ENCODE data around the gene TNFRSF18.

Gene TNFRSF18

DNA sequence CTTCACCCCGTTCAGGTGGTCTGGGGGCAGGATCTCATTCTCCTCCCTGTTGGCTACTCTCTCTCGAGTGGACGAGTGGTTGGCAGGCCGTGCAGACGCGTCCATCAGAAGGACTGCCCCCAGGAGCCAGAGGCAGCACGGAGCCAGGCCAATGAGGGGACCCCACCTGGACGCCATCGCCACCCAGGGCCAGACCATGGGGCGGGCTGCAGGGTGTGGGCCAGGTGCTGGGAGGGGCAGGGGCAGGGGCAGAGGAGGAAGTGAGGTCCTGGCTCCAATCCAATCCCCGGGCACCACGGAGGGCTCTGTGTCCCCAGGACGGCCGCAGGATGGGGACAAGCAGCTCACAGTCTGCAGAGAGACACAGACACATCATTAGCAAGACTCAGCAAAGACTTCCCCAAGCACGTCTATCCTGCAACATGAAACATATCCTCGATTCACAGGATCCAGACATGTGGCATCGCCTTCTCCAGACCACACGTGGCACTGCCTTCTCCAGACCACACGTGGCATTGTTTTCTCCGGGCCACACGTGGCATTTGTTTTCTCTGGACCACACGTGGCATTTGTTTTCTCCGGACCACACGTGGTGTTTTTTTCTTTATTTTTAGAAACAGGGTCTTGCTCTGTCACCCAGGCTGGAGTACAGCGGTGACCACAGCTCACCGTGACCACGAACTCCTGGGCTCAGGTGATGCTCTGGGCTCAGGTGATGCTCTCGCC lies 22.4 kb upstream of the TNFRSF18 start:
- no peak for DNase-seq (ENCODE audit: low read depth)

- no peak for DNase-seq (ENCODE audit: low read depth)
Measured at GRCh38 chr1:1228187-1228586, 21.8 kb upstream of the TNFRSF18 start.

DNA sequence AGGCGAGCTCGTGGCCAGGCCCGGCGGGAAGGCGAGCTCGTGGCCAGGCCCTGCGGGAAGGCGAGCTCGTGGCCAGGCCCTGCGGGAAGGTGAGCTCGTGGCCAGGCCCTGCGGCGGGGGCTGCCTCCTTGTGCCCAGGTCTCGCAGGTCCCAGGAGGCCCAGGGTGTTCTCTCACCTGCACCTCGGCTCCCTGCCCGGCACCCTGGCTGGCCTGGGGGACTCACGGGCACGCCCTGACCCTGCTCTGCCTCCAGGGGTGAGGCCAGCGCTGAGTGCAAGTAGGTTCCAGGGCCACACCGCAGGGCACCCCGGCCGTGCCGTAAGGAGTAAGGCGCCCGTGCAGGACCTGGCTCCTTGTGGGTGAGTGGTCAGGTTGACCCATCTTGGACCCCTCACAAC lies 21.0 kb upstream of the TNFRSF18 start:
- no peak for DNase-seq (ENCODE audit: low read depth)

GRCh38 chr1:1226566-1227362 lies 20.4 kb upstream of the TNFRSF18 start:
- no peak for DNase-seq (ENCODE audit: low read depth)

DNA sequence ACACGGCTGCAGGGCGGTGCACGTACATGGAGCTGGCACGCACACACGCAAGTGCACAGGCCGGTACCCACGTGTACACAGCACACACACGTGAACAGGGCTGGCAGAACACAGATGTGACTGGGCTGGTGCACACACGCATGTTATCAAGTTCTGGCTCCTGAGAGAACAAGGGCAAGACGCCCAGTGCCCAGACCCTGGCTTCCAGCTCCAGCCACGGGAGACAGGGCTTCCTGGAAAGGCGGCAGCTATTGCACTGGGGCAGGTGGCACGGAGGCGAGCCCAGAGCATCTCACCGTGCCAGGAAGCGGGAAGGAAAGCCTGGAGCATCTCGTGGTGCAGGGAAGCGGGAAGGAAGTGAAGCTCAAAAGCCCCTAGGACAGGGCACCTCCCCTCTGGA lies 19.5 kb upstream of the TNFRSF18 start:
- DNase-seq (ENCODE audit: low read depth), result no peak

DNA sequence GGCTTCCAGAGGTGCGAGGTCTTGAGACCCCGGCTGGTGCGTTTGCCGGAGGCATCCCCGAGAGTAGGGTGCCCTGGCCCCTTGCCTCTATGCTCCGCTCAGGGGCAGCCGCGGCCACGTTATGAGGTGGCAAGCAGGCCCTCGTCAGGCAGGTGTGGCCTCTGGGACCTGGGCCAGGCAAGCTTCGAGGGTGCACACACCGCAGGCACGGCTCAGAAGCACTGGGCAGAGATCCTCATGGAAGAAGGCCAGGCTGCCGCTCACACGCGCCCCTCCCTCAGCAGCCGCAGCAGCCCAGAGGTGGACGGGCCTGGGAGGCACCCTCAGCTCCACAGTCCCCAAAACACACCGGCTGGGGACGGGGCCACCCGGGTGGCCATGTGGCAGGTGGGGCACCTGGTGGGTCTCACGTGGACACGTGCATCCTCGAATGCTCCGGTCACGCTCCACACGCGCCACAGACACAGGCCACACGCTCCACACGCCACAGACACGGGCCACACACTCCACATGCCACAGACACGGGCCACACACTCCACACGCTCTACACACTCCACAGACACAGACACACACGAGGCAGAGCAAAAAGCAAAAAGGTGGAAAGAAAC lies 18.9 kb upstream of the TNFRSF18 start:
- DNase-seq (ENCODE audit: low read depth), result no peak

DNA sequence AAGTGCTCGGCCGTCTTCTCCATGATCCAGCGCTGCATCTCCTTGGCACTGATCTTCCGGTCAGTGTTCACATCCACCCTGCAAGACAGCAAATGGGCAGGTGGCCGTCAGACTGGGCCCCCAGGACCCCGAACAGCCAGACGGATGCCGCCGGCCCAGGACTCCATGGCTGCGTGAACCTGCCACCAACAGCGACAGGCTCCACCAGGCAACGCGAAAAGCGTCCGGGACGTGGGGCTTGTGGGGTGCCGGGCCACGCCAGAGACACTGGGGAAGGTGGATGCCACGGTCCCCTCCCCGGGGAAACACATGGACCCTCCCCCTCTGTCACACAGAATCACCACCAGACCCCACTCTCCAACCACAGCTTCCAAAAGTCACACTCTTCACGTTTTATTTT lies 17.5 kb upstream of the TNFRSF18 start:
- no peak for DNase-seq (ENCODE audit: low read depth)

DNA sequence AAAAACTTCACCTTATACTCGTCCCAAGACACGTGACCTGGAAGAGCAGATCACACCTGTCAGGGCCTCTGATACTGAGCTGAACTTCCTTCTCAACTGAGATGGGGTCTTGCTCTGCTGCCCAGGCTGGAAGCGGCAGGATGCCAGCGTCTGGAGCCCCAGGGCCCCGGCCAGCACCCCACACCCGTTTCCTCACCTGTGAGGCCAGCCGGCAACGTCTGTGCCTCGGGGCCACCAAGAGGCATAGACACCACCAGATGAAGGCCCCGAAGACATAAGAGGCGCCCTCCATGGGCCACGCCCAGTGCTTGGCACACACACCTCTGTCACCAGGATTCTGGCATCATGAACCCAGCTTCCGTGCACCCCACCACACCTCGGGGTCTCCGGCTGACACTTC lies 16.9 kb upstream of the TNFRSF18 start:
- no peak for DNase-seq (ENCODE audit: low read depth)

GRCh38 chr1:1222575-1223225 lies 16.3 kb upstream of the TNFRSF18 start:
- no peak for DNase-seq (ENCODE audit: low read depth)

- DNase-seq (ENCODE audit: low read depth), result no peak
Measured at GRCh38 chr1:1221887-1222574, 15.6 kb upstream of the TNFRSF18 start.

GRCh38 chr1:1220197-1220596 lies 13.8 kb upstream of the TNFRSF18 start:
- no peak for DNase-seq (ENCODE audit: low read depth)

DNA sequence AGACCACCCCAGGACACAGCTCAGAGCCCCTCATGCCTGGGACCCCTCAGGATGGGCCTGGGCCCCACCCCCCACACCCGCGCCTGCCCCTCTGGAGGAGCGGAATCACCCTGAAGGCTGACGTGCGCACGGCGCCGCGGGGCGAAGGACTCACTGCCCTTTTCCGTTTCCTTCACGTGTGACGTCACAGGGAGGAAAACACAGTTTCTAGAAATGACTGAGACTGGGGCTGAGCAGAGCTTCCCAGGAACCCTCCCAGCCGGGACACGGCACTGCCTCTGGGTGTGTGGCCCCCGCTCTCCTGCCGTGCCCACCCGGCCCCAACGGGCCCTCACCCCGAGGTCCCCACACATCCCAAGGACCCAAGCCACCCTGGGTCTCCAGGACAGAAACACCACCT lies 12.9 kb upstream of the TNFRSF18 start:
- DNase-seq (ENCODE audit: low read depth), result no peak

- DNase-seq (ENCODE audit: low read depth), result no peak
Measured at GRCh38 chr1:1218524-1219200, 12.3 kb upstream of the TNFRSF18 start.

- DNase-seq (ENCODE audit: low read depth), result no peak
Measured at GRCh38 chr1:1217621-1218523, 11.5 kb upstream of the TNFRSF18 start.

DNA sequence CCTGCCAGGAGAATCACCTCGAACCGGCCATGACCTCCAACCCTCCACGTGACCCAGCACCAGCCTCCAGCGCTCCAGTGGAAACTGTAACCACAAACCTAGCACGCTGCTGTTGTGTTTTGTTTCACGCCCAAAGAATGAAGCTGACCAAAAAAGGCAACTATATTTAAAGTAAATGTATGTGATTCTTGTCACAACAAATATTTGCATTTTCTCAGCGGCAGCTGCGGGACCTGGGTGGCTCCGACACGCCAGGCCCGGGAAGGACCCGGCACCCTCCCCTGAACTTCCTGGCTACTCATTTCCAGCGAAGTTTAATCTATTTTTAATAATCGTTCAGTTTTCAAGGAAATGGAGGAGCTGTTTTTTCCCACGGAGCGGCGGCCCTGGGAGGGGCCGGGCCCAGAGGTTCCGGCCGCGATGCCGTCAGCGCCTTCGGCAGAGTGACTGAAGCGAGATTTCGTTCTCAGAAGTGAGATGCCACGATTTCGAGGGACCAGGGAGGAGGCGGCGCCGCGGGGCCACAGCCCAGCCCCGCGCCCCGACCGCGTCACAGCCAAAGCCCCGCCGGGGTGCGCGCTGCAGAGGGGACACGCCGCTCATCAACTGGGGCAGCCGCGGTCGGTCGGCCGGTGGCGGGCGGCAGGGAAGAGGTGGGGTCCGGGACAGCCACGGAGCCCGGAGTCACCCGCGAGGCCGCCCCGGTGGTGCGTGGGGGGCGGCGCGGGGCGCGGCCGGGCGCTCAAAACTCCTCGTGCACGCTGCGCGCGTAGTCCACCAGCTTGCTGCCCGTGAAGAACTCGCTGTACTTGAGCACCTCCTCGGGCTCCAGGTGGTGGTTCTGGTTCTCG lies 10.6 kb upstream of the TNFRSF18 start:
- DNase-seq (ENCODE audit: low read depth), result no peak

GRCh38 chr1:1215881-1216605 lies 9.7 kb upstream of the TNFRSF18 start:
- no peak for DNase-seq (ENCODE audit: low read depth)

DNA sequence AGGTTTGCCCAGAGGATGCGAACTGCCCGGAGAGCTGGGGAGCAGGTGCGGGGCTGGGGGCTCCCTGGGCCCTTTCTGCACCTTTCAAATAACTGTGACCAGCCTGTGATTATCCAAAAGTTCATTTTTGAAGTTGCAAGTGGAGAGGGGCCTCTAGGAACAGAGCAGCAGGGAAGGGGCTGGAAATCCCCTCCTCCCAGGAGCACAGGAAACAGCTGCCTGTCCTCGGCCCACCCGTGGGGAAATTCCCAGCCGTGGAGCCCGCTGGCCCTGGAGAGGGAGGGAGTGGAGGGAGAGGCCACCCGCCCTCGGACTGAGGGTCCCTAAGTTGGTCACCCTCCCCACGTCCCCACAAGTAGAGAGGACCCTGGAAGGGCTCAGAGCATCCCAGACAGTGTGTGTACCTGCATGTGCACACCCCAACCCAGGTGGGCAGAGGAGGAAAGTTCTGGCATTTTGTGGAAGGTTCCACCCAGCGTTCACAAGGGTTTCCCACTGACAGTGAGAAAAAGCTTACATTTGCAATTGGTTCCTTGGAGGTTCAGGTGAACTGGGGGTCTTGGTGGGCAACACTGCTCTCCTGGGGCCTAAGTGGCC lies 8.8 kb upstream of the TNFRSF18 start:
- DNase-seq (ENCODE audit: low read depth), result no peak
